Loucy (cell line): ENCODE measurements around the gene SEC14L1.

ENCODE experiments used
- H2AFZ ChIP-seq: fragments of 200-600 bp; sonication (generic); 2 replicates; pipeline ENCODE4 v1.6.0; 2016; ENCODE audit warnings: antibody characterized with exemption, mild to moderate bottlenecking, low read length, moderate library complexity
- H3F3A ChIP-seq: fragments of 200-600 bp; 2 replicates; pipeline ENCODE4 v1.6.0; 2016; ENCODE audit warnings: antibody characterized with exemption, low read depth, mild to moderate bottlenecking
- H3K27me3 ChIP-seq: fragments of 200-600 bp; sonication (generic); 2 replicates; pipeline ENCODE4 v1.6.1; 2014; ENCODE audit warnings: low read length, mild to moderate bottlenecking; ENCODE audit not compliant: insufficient read depth, poor library complexity, severe bottlenecking
- H3K36me3 ChIP-seq: fragments of 200-600 bp; sonication (generic); 2 replicates; pipeline ENCODE4 v1.6.1; 2016; ENCODE audit warnings: low read length; ENCODE audit not compliant: insufficient read depth
- H3K4me1 ChIP-seq: fragments of 200-600 bp; sonication (generic); 2 replicates; pipeline ENCODE4 v1.5.1; 2014; ENCODE audit warnings: low read length, mild to moderate bottlenecking; ENCODE audit not compliant: insufficient read depth, poor library complexity, severe bottlenecking
- H3K4me2 ChIP-seq: fragments of 200-600 bp; sonication (generic); 2 replicates; pipeline ENCODE4 v1.6.0; 2014; ENCODE audit warnings: antibody characterized with exemption, low read length, low read depth, mild to moderate bottlenecking; ENCODE audit not compliant: poor library complexity, severe bottlenecking
- H3K4me3 ChIP-seq: fragments of 200-600 bp; sonication (generic); 2 replicates; pipeline ENCODE4 v1.5.1; 2014; ENCODE audit warnings: low read length, mild to moderate bottlenecking, mixed read lengths; ENCODE audit not compliant: poor library complexity, severe bottlenecking
- H3K79me2 ChIP-seq: fragments of 200-600 bp; sonication (generic); 2 replicates; pipeline ENCODE4 v1.6.1; 2014; ENCODE audit warnings: low read length; ENCODE audit not compliant: insufficient read depth
- H3K9ac ChIP-seq: fragments of 200-600 bp; sonication (generic); 2 replicates; pipeline ENCODE4 v1.6.0; 2014; ENCODE audit warnings: mild to moderate bottlenecking, low read depth, low read length, moderate library complexity; ENCODE audit not compliant: poor library complexity, severe bottlenecking
- H3K9me2 ChIP-seq: fragments of 200-600 bp; sonication (generic); replicated peaks from 2 replicates; pipeline ENCODE4 v1.6.1; 2016; ENCODE audit warnings: low read depth, low read length, mixed read lengths
- H3K9me3 ChIP-seq: fragments of 200-600 bp; sonication (generic); 2 replicates; pipeline ENCODE4 v1.6.1; 2014; ENCODE audit warnings: mild to moderate bottlenecking, antibody characterized with exemption, low read length, low read depth; ENCODE audit not compliant: insufficient read depth
- H4K20me1 ChIP-seq: fragments of 200-600 bp; sonication (generic); 2 replicates; pipeline ENCODE4 v1.6.0; 2014; ENCODE audit warnings: antibody characterized with exemption, low read length, mild to moderate bottlenecking; ENCODE audit not compliant: insufficient read depth, poor library complexity, severe bottlenecking
- CTCF ChIP-seq: fragments of 200-600 bp; sonication (generic); conservative IDR thresholded peaks from 2 replicates; pipeline ENCODE4 v1.5.1; 2014; ENCODE audit warnings: mild to moderate bottlenecking, antibody characterized with exemption, low read length
- EZH2phosphoT487 ChIP-seq: fragments of 200-600 bp; IDR thresholded peaks from 2 replicates; pipeline ENCODE4 v1.6.1; 2018; ENCODE audit warnings: antibody characterized with exemption, mild to moderate bottlenecking, moderate library complexity, borderline replicate concordance

The SEC14L1 gene

GRCh38 chr17:77141846-77142449 is 1.2 kb downstream of the SEC14L1 start:
- H3K27me3 ChIP-seq = no peaks in the 10 kb centered on the region
- peaks cover 48% of the 10 kb centered on the region for H3K4me1 ChIP-seq
- peak overlapping the region; percentile 71 for H3K4me2 ChIP-seq
- H3K79me2 ChIP-seq = peaks cover 57% of the 10 kb centered on the region
- H2AFZ ChIP-seq = no peak overlapping the region
- H3K9me3 ChIP-seq = peaks cover 9% of the 10 kb centered on the region
- H3K9ac ChIP-seq = peak overlapping the region; percentile 66
- H3K36me3 ChIP-seq = peaks cover 3% of the 10 kb centered on the region; the same call in 1 of the 2 replicates
- H3K9me2 ChIP-seq = no peaks in the 10 kb centered on the region
- H3F3A ChIP-seq = no peaks in the 10 kb centered on the region
- peak overlapping the region; percentile 87 for H3K4me3 ChIP-seq
- TF ChIP-seq CTCF = no peak
- TF ChIP-seq EZH2phosphoT487 = no peak
- peaks cover 16% of the 10 kb centered on the region for H4K20me1 ChIP-seq

GRCh38 chr17:77142689-77143088 is 1.9 kb downstream of the SEC14L1 start:
- Histone ChIP-seq H3K27me3 (no peaks in the 10 kb centered on the region), H3K4me1 (peaks cover 48% of the 10 kb centered on the region), H3K79me2 (peaks cover 63% of the 10 kb centered on the region)

GRCh38 chr17:77143306-77143705 is 2.5 kb downstream of the SEC14L1 start:
- H3K9ac ChIP-seq = peak overlapping the region; percentile 66
- H3K9me2 ChIP-seq = no peaks in the 10 kb centered on the region
- H2AFZ ChIP-seq = no peak overlapping the region
- H3K36me3 ChIP-seq = peaks cover 15% of the 10 kb centered on the region; the same call in 1 of the 2 replicates
- peaks cover 16% of the 10 kb centered on the region for H4K20me1 ChIP-seq
- peaks cover 48% of the 10 kb centered on the region for H3K4me1 ChIP-seq
- no peaks in the 10 kb centered on the region for H3K27me3 ChIP-seq
- H3K79me2 ChIP-seq = peaks cover 63% of the 10 kb centered on the region
- H3K4me2 ChIP-seq = peak overlapping the region; percentile 71
- TF ChIP-seq CTCF (no peak), EZH2phosphoT487 (no peak)
- peak overlapping the region; percentile 87 for H3K4me3 ChIP-seq
- no peaks in the 10 kb centered on the region for H3F3A ChIP-seq
- no peaks in the 10 kb centered on the region; the same call in 1 of the 2 replicates for H3K9me3 ChIP-seq

More at GRCh38 chr17:77142689-77143088, 1.9 kb downstream of the SEC14L1 start:
- peak overlapping the region; percentile 87 for H3K4me3 ChIP-seq
- H3K4me2 ChIP-seq = peak overlapping the region; percentile 71
- H3K9ac ChIP-seq = peak overlapping the region; percentile 66
- no peaks in the 10 kb centered on the region for H3F3A ChIP-seq
- H3K36me3 ChIP-seq = peaks cover 9% of the 10 kb centered on the region; the same call in 1 of the 2 replicates
- TF ChIP-seq EZH2phosphoT487 = no peak
- no peak for TF ChIP-seq CTCF
- no peak overlapping the region for H2AFZ ChIP-seq
- H3K9me2 ChIP-seq = no peaks in the 10 kb centered on the region
- H4K20me1 ChIP-seq = peaks cover 16% of the 10 kb centered on the region
- peaks cover 3% of the 10 kb centered on the region for H3K9me3 ChIP-seq
